Measurements from ENCODE around the gene PSG7.
"Not testable (repeated sequence)": the region's sequence is repeated elsewhere in the genome, so short reads cannot be mapped to it uniquely, and the experiment has no call there.

PSG7 gene

DNA sequence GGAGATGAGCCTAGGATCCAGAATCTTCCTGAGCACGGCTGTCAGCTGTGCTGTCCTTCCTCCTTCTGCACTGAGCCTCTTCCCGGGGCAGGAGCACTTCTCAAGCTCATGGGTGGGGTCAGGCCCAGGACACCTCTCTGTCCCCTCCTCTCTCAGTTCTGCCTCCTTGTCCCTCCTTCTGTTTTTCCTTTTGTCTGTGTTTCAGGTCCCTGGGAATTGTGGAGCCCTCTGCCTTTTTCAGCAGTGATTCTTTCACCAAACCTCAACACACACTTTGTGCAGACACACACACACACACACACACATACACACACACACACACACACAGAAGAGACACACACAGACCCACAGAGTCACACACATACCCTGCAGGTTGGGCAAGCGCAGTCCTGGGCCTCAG, at the start of gene PSG7:
Gene PSG7 (minus strand): TSS at position 101 of the 400 bp plus-strand sequence. CDS start 131 bp downstream, outside the sequence.
- DNase-seq: not testable (repeated sequence)

- DNase-seq: no peak
Observed at GRCh38 chr19:42985588-42985987, 48.6 kb upstream of the PSG7 start.

GRCh38 chr19:42982111-42982510, 45.1 kb upstream of the PSG7 start:
- DNase-seq: not testable (repeated sequence)

- not testable (repeated sequence) for DNase-seq
Observed at GRCh38 chr19:42971451-42971850, 34.4 kb upstream of the PSG7 start.

DNA sequence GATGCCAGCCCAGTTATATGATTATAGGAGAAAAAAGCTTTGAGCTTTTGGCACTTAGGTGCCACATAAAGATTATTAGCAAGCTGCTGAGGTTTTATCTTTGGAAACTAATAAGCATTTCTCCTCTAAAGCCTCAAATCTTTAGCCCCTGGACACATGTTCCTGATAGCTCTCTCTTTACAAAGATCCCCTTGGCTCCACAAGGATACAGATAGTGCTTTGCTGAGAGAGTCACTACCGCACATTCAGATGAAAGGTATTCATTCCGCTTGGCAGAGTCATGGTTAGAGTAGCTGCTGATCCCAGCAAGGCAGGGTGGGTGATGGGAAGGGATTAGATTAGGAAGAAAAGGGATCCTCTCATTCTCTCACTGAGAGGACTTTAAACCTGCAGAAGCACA, 28.2 kb upstream of the PSG7 start:
- no peak for DNase-seq

- DNase-seq: no peak
Observed at GRCh38 chr19:42961119-42961518, 24.1 kb upstream of the PSG7 start.

DNA sequence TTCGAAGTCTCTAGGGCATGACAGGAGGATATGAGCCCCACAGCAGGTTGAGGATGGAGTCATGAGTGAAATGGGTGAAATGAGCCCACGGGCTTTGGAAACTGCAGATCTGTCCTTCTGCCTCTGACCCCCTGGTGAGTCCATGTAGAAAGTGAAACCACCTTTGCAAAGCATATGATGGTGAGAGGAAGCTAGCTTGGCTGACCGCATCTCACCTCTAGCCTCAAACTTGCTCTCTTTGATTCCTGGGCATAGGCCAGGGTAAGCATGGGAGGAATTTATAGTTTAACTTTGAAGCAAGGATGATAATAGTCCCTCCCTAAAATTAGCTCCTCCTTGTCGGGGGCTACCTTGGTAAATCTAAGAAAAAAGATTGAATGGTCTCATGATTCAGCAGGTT, 15.1 kb upstream of the PSG7 start:
- DNase-seq: not testable (repeated sequence)

DNA sequence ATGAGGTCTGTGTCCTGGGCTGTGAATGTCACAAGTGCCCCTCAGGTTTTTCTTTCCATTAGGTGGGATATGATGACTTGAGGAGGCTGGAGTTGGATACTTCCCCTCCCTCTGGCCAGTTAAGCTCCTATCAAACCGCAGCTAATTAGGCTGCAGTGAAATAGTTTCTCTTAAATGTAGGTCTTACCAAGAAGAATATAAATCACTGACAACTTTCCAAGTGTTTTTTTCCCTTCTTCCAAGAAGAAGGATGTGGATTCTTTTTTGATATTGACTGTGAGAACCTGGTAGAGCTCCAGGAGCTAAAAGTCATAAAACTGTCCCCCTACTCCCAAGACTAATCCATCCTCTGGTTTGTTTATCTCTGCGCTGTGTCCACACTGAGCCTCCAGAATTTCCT, 14.5 kb upstream of the PSG7 start:
- not testable (repeated sequence) for DNase-seq

DNA sequence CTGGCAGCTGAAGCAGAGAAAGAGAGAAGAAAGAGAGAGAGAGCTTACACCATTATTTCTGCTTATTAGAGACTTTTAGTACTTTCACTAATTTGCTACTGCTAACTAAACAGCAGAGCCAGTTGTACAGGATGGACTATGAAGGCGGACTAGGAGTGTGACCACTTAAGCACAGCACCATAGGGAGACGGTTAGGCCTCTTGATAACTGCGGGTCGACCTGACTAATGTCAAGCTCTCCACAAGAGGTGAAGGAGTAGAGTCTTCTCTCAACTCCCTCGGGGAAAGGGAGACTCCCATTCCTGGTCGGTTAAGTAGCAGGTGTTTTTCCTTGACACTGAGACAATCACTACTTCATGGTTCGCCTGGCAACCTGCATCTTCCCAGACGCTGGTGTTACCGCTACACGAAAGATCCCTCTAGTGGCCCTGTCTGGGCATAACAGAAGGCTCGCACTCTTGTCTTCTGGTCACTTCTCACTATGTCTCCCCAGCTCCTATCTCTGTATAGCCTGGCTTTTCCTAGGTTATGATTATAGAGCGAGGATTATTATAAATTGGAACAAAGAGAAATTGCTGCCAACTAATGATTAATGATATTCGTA, 5.3 kb upstream of the PSG7 start:
- peak; percentile 4 for DNase-seq

DNA sequence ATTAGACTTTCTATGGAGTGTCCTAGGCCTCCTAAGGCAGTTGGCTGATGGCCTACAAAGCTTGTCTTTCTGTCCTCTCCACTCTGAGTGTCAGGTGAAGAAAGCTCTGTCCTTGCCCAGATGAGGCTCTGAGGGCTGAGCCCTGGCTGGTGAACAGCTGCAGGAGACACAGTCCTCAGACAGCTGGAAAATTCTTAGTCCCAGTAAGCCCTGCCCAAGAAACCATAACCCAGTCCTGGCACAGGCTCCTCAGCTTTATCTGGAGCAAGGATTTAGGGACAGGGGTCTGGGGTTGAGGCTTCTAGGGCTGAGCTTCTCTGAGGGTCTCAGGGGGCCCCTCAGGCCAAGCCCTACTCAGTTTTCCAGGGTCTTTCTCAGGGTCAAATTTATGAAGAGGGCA, 2.3 kb downstream of the PSG7 start:
- not testable (repeated sequence) for DNase-seq

DNA sequence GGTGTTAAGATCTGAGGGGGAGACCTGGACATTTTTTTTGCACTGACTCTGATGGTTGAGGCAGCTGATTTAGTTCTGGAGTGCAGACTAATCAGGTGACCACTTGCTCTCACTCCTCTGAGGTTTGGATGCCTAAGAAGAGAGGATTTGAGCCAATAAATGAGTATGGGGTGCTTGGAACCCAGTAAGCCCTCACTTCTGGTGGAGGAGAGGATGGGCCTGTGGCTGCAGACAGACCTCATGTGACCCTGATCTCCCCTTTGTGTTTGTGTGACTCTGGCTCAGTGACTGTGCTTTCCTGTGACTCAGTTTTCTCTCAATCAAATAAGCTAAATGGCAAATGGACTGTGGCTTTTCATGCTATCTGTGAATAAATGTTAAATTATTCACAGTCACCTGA, 2.8 kb downstream of the PSG7 start:
- DNase-seq: not testable (repeated sequence)

GRCh38 chr19:42933412-42933811, 3.6 kb downstream of the PSG7 start:
- not testable (repeated sequence) for DNase-seq

- not testable (repeated sequence) for DNase-seq
Observed at GRCh38 chr19:42932485-42933101, 4.4 kb downstream of the PSG7 start.

- DNase-seq: not testable (repeated sequence)
Observed at GRCh38 chr19:42930214-42930613, 6.8 kb downstream of the PSG7 start.

- no peak for DNase-seq
Observed at GRCh38 chr19:42928896-42929295, 8.1 kb downstream of the PSG7 start.

DNA sequence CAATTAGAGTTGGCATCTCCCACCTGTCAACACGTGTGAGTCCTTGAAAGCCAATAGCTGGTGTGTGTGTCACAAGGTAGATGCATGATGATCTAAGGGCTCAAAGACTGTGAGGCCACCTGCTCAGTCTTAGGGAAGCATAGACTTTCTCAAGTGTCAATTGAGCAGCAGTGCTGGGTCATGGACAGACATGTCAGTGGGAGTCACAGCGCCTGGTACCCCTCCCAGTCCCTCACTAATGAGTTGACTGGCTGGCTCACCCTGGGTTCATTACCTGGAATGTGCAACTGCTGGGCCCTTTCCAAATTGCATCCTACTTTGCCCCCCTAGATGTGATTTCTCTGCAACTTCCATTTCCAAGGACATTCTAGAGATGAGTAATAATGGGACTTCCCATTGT, 10.2 kb downstream of the PSG7 start:
- DNase-seq: no peak

DNA sequence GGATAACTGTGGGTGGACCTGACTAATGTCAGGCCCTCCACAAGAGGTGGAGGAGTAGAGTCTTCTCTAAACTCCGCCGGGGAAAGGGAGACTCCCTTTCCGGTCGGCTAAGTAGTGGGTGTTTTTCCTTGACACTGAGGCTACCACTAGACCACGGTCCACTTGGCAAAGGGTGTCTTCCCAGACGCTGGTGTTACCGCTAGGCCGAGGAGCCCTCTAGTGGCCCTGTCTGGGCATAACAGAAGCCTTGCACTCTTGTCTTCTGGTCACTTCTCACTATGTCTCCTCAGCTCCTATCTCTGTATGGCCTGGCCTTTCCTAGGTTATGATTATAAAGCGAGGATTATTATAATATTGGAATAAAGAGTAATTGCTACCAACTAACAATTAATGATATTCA, 13.9 kb downstream of the PSG7 start:
- peak; percentile 45 for DNase-seq

- not testable (repeated sequence) for DNase-seq
Observed at GRCh38 chr19:42920971-42921370, 16.0 kb downstream of the PSG7 start.

DNA sequence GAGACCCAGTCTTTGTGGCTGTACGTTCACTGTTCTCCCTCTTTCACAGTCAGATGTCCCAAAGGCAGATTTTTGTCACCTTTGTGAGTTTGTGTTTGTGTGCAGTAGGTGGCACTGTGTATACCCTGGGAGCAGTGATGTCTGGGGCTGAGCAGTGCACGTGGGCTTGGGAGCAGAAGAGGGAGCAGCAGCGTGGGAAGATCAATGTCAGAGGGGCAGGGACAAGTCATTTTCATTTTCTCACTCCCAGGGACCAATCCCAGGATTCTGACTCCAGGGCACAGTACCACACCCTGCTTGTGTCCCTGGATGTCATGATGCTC, 17.3 kb downstream of the PSG7 start:
- DNase-seq: no peak

DNA sequence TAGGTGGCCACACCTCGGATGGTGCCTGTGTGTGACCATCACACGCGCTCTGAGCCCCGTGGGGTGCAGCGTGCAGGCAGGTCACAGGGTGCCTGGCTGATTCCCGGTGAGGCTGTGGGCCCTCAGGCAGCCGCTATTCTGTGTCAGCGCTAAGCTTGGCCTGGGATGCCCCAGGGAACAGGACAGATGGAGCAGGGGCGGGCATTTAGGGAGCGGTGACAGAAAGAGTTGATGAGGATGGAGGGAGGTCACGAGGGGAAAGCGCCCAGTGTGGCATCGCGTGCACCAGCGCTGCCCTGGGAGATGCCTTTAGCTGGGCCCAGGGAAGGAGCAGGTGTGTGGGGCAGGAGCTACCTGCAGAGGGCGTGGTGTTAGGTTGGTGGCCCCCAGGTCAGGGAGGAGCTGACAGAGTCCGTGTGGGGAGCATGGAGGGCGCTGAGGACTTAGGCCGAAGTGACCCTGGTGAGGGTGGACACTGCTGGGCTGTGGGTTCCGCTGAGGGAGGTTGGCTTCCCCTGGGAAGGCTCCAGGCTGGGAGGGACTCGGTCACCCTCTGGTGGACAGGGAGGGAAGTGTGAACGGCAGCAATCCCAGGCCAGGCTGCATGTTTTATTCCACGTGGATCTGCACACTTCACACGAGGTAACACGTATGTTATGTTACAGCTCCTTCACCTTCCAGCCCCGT, 17.8 kb downstream of the PSG7 start:
- DNase-seq: not testable (repeated sequence)

- not testable (repeated sequence) for DNase-seq
Observed at GRCh38 chr19:42918377-42919069, 18.5 kb downstream of the PSG7 start.

DNA sequence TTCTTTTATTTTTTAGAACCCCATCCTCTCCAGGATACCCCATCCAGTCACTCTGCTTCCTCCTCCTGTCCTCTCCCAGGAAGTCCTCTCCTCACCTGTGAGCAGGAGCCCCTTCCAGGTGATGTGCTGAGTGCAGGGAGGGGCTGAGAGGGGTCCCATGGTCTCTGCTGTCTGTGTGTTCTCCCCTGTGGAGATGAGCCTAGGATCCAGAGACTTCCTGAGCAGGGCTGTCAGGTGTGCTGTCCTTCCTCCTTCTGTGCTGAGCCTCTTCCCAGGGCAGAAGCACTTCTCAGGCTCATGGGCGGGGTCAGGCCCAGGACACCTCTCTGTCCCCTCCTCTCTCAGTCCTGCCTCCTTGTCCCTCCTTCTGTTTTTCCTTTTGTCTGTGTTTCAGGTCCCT, 19.4 kb downstream of the PSG7 start, which contains the start of gene PSG6:
Gene PSG6 (minus strand): TSS at position 261 of the 400 bp plus-strand sequence. CDS start 102 bp downstream, at position 159.
- not testable (repeated sequence) for DNase-seq

DNA sequence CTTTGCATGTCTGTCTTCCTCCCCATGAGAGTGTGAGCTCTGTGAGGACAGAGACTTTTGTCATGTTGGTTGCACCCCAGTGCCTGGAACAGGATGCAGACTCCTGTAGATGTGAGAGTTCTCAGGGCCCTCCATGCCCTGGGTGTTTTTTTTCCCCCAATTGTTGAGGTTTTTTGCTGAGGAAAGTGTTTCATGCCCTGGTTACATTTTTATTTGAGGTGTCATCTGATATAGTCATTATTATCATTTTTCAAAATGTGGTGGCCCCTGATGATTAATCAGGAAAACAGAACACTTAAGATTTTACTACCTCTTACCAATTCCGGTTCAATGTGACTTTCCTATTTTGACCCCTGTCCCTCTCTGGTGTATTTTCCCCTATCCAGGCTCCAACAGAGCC, 20.1 kb downstream of the PSG7 start:
- DNase-seq: not testable (repeated sequence)

- DNase-seq: not testable (repeated sequence)
Observed at GRCh38 chr19:42913516-42913915, 23.5 kb downstream of the PSG7 start.
